Neural progenitor cell (in vitro differentiated cells): ENCODE data around the gene NF2. TPM values are rescaled to one million over a fixed set of nuclear protein-coding genes. Genes with fewer than 3 reads are reported as not detected.

Source experiments
- DNase-seq: peaks from one replicate; pipeline ENCODE4 v3.0.0-alpha.2; 2016; ENCODE audit warnings: low spot score
- H2AFZ ChIP-seq: fragments of 200-600 bp; sonication (generic); replicated peaks from 2 replicates; pipeline ENCODE4 v1.6.1; 2016; ENCODE audit warnings: antibody characterized with exemption
- H3F3A ChIP-seq: fragments of 200-600 bp; sonication (generic); 2 replicates; pipeline ENCODE4 v1.6.1; 2016; ENCODE audit warnings: antibody characterized with exemption, low read depth
- H3K27ac ChIP-seq: fragments of 200-600 bp; sonication (generic); 2 replicates; pipeline ENCODE4 v1.5.1; 2016; ENCODE audit warnings: mild to moderate bottlenecking
- H3K27me3 ChIP-seq: fragments of 200-600 bp; sonication (generic); 2 replicates; pipeline ENCODE4 v1.6.1; 2016; ENCODE audit warnings: mild to moderate bottlenecking, moderate library complexity
- H3K36me3 ChIP-seq: fragments of 200-600 bp; sonication (generic); 2 replicates; pipeline ENCODE4 v1.5.1; 2016
- H3K4me1 ChIP-seq: fragments of 200-600 bp; sonication (generic); 2 replicates; pipeline ENCODE4 v1.6.1; 2016; ENCODE audit warnings: mixed run types
- H3K4me2 ChIP-seq: fragments of 200-600 bp; sonication (generic); 2 replicates; pipeline ENCODE4 v1.6.1; 2016
- H3K4me3 ChIP-seq: fragments of 200-600 bp; sonication (generic); 2 replicates; pipeline ENCODE4 v1.5.1; 2016
- H3K79me2 ChIP-seq: fragments of 200-600 bp; sonication (generic); 2 replicates; pipeline ENCODE4 v1.6.1; 2016; ENCODE audit warnings: low read depth
- H3K9ac ChIP-seq: fragments of 200-600 bp; sonication (generic); 2 replicates; pipeline ENCODE4 v1.6.1; 2016
- H3K9me3 ChIP-seq: fragments of 200-600 bp; sonication (generic); 2 replicates; pipeline ENCODE4 v1.5.1; 2016; ENCODE audit warnings: low read depth
- H4K20me1 ChIP-seq: fragments of 200-600 bp; sonication (generic); 2 replicates; pipeline ENCODE4 v1.6.1; 2016; ENCODE audit warnings: low read depth
- H3K27ac Mint-ChIP-seq: 3 replicates; pipeline ENCODE4 v1.8.0; 2021; ENCODE audit warnings: mixed read lengths
- H3K27me3 Mint-ChIP-seq: 2 replicates; pipeline ENCODE4 v1.8.0; 2022; ENCODE audit warnings: low read depth, mild to moderate bottlenecking, inconsistent platforms, moderate library complexity, mixed read lengths; ENCODE audit not compliant: insufficient read depth
- H3K36me3 Mint-ChIP-seq: 3 replicates; pipeline ENCODE4 v1.8.0; 2021; ENCODE audit warnings: mixed read lengths
- H3K4me1 Mint-ChIP-seq: 3 replicates; pipeline ENCODE4 v1.8.0; 2021; ENCODE audit warnings: mixed read lengths
- H3K4me3 Mint-ChIP-seq: 3 replicates; pipeline ENCODE4 v1.8.0; 2021; ENCODE audit warnings: mild to moderate bottlenecking, moderate library complexity, mixed read lengths
- H3K9me3 Mint-ChIP-seq: 3 replicates; pipeline ENCODE4 v1.8.0; 2020; ENCODE audit warnings: mixed read lengths
- CTCF ChIP-seq: fragments of 200-600 bp; sonication (generic); IDR thresholded peaks from 2 replicates; pipeline ENCODE4 v1.5.1; 2017; ENCODE audit warnings: antibody characterized with exemption, mild to moderate bottlenecking
- EZH2 ChIP-seq: fragments of 200-600 bp; sonication (generic); IDR thresholded peaks from 2 replicates; pipeline ENCODE4 v1.6.1; 2017; ENCODE audit warnings: antibody characterized with exemption, mild to moderate bottlenecking, moderate library complexity
- EZH2phosphoT487 ChIP-seq: fragments of 200-600 bp; sonication (generic); IDR thresholded peaks from 2 replicates; pipeline ENCODE4 v1.6.1; 2017; ENCODE audit warnings: antibody characterized with exemption
- total RNA-seq: library from RNA; depleted of rRNA; stranded (reverse); fragments of >200 nt; gene quantifications from 2 replicates; pipeline ENCODE4 v1.2.3, GENCODE V29; 2015; ENCODE audit warnings: low replicate concordance

Gene NF2
- total RNA-seq, 1 donor from 2014 or later: 18.7 TPM

DNA sequence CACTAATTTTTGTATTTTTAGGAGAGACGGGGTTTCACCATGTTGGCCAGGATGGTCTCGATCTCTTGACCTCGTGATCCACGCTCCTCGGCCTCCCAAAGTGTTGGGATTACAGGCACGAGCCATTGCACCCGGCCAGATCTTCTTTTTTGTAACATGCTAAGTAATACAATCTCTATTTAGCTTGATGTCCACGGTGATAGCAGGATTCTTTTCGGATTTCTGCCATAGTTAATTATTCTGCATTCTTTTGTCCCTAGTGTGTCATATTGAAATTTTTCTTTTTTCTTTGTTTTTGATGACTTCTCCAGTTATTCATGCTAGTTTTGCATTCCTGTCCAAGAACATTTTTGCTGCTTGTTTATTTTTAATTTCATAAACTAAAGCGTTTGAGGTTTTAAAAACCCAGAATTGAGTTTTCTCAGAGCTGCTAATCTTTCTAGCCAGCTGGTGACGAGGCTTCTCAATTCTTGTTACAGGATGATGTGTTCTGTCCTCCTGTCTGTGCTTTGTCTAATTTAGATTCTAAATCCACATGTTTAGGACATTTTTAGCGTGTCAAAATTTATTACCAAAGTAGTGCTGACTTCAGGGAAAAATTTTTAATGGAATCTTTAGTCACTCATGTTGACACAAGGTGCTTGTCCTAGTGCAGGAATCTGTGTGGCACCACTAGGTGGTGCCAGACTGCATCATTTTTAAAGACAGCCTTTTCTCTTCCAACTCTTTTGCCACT is 21.8 kb downstream of the NF2 start:
- H3K27ac ChIP-seq: no peak overlapping the region
- peaks cover 10% of the 10 kb centered on the region for H3K4me1 Mint-ChIP-seq

DNA sequence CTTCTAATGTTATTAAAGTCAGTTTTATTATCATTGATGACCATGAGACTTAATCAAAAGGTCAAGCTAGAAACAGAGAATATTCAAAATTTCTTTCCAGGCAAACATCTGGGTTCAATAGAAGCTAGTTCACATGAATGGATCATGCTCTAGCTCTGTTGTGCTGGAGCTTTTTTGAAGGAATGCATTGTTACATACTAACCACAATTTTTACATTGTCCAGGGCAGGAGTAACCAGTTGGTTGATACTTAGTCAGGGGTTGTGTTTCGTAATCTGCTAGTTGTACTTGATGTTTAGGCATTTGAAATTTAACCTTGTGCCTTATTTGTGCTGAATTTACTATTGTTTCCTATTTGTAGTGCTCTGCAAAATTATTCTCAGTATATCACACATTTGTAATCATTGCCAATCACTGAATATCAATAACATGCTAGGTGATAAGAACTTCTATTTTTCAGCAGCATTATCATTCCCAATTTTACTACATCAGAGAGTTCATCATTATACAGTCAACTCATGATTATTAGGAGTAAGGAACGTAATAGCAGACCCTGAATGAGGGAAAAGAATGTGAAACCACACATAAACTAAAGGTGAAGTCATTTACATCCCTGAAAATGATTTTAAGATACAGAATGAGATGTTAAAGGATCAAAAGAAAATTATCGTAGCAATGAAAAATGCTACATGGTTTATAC is 23.2 kb downstream of the NF2 start:
- Histone ChIP-seq H3K27me3 (no peaks in the 10 kb centered on the region), H3K4me2 (no peak overlapping the region), H3K9ac (no peak overlapping the region), H4K20me1 (peaks cover 9% of the 10 kb centered on the region), H2AFZ (no peak overlapping the region), H3K27ac (no peak overlapping the region), H3K4me3 (no peak overlapping the region), H3K4me1 (no peaks in the 10 kb centered on the region), H3K9me3 (no peaks in the 10 kb centered on the region), H3K36me3 (no peaks in the 10 kb centered on the region), H3K79me2 (peaks cover 24% of the 10 kb centered on the region), H3F3A (no peaks in the 10 kb centered on the region)
- no peak overlapping the region for H3K27ac Mint-ChIP-seq
- no peak for DNase-seq
- H3K4me3 Mint-ChIP-seq: no peak overlapping the region
- TF ChIP-seq EZH2phosphoT487 (no peak), EZH2 (no peak), CTCF (no peak)
- H3K36me3 Mint-ChIP-seq: no peaks in the 10 kb centered on the region
- H3K27me3 Mint-ChIP-seq: peaks cover 2% of the 10 kb centered on the region
- no peaks in the 10 kb centered on the region for H3K9me3 Mint-ChIP-seq
- H3K4me1 Mint-ChIP-seq: peaks cover 12% of the 10 kb centered on the region

More for the DNA sequence above, 21.8 kb downstream of the NF2 start:
- no peak overlapping the region for H3K4me2 ChIP-seq
- DNase-seq: peak; percentile 62
- no peaks in the 10 kb centered on the region for H3F3A ChIP-seq
- H4K20me1 ChIP-seq: peaks cover 6% of the 10 kb centered on the region
- H3K9me3 ChIP-seq: no peaks in the 10 kb centered on the region
- no peak overlapping the region for H3K4me3 ChIP-seq
- Mint-ChIP-seq H3K4me3 (no peak overlapping the region), H3K27me3 (peaks cover 2% of the 10 kb centered on the region), H3K27ac (no peak overlapping the region), H3K36me3 (no peaks in the 10 kb centered on the region), H3K9me3 (no peaks in the 10 kb centered on the region)
- H3K9ac ChIP-seq: no peak overlapping the region
- no peak for TF ChIP-seq EZH2phosphoT487
- no peak for TF ChIP-seq EZH2
- TF ChIP-seq CTCF: peak; percentile 98
- peaks cover 24% of the 10 kb centered on the region for H3K79me2 ChIP-seq
- no peaks in the 10 kb centered on the region for H3K27me3 ChIP-seq
- H3K36me3 ChIP-seq: no peaks in the 10 kb centered on the region
- H2AFZ ChIP-seq: no peak overlapping the region
- no peaks in the 10 kb centered on the region for H3K4me1 ChIP-seq

GRCh38 chr22:29627196-29627535 is 23.7 kb downstream of the NF2 start:
- Histone ChIP-seq H3K27ac (no peak overlapping the region), H3K4me2 (no peak overlapping the region), H3K9me3 (no peaks in the 10 kb centered on the region), H3K4me1 (no peaks in the 10 kb centered on the region), H3K4me3 (no peak overlapping the region), H3K79me2 (peaks cover 24% of the 10 kb centered on the region), H2AFZ (no peak overlapping the region), H3F3A (no peaks in the 10 kb centered on the region), H3K9ac (no peak overlapping the region), H3K36me3 (no peaks in the 10 kb centered on the region), H3K27me3 (no peaks in the 10 kb centered on the region), H4K20me1 (peaks cover 9% of the 10 kb centered on the region)
- TF ChIP-seq EZH2: no peak
- no peak for TF ChIP-seq CTCF
- TF ChIP-seq EZH2phosphoT487: no peak
- Mint-ChIP-seq H3K27me3 (peaks cover 2% of the 10 kb centered on the region), H3K9me3 (no peaks in the 10 kb centered on the region), H3K4me3 (no peak overlapping the region), H3K4me1 (peaks cover 9% of the 10 kb centered on the region), H3K36me3 (no peaks in the 10 kb centered on the region), H3K27ac (no peak overlapping the region)
- DNase-seq: no peak
